NCI-H2196 (cell line): ENCODE measurements around the gene PLRG1.

Source experiments
- DNase-seq: peaks from one replicate; lab custom pipeline; 2025; ENCODE audit not compliant: unreplicated experiment; lab: John Stamatoyannopoulos, UW

Gene PLRG1

DNA sequence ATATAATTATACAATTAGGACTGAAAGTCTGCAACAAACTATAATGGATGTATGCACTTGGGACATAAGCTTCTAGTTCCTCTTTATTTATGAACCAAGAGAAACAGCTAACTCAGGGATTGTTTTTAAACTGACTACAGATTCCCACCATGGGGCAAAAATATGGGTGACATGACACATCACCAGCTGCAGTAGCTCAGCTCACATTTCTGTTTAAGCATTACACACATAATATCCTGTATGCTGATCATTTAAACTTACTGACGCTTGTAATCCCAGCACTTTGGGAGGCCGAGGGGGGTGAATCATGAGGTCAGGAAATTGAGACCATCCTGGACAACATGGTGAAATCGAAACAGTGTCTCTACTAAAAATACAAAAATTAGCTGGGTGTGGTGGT is 24.1 kb upstream of the PLRG1 start:
- no peak for DNase-seq

DNA sequence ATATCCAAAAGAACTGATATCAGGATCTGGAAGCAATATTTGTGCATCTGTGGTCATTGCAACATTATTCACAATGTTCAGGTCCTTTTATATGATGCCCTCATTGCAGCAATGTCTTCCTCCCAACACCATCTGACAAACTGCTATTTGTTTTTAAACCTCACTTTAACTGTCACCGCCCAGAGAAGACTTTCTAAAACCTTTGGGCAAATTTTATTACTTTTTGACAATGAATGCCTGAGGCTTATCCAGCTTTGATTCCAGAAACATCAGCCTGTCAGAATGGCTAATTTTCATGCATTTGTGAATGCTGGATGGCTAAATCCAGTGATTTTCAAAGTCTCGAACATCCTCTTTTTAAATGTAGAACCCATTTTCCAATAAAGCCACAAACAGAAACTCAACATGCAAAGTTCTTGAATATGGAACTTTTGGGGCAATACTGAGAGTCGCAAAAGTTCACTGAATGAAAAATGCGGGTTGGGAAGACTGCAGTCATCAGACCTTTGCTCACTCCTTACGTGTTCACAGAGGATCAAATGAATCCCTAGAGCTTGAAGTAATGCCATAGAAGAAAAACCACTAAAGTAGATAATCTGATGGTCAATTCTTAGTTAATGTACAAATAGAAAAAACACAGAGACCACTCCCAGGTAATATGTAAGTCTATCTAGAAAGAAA is 23.1 kb upstream of the PLRG1 start:
- no peak for DNase-seq

DNA sequence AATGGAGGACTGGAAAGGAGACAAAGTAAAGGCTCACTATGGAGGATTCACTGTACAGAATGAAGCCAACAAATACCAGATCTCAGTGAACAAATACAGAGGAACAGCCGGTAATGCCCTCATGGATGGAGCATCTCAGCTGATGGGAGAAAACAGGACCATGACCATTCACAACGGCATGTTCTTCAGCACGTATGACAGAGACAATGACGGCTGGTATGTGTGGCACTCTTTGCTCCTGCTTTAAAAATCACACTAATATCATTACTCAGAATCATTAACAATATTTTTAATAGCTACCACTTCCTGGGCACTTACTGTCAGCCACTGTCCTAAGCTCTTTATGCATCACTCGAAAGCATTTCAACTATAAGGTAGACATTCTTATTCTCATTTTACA is 19.4 kb upstream of the PLRG1 start:
- no peak for DNase-seq

DNA sequence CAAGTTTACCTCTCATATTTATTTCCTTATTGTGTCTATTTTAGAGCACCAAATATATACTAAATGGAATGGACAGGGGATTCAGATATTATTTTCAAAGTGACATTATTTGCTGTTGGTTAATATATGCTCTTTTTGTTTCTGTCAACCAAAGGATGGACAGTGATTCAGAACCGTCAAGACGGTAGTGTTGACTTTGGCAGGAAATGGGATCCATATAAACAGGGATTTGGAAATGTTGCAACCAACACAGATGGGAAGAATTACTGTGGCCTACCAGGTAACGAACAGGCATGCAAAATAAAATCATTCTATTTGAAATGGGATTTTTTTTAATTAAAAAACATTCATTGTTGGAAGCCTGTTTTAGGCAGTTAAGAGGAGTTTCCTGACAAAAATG is 18.8 kb upstream of the PLRG1 start:
- no peak for DNase-seq

DNA sequence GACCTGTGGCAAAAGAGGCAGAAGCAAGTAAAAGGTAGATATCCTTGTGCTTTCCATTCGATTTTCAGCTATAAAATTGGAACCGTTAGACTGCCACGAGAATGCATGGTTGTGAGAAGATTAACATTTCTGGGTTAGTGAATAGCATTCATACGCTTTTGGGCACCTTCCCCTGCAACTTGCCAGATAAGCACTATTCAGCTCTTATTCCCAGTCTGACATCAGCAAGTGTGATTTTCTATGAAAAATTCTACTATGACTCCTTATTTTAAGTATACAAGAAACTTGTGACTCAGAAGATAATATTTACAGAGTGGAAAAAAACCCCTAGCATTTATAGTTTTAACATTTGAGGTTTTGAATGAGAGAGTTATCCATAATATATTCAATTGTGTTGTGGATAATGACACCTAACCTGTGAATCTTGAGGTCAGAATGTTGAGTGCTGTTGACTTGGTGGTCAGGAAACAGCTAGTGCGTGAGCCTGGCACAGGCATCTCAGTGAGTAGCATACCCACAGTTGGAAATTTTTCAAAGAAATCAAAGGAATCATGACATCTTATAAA is 16.5 kb upstream of the PLRG1 start:
- no peak for DNase-seq

DNA sequence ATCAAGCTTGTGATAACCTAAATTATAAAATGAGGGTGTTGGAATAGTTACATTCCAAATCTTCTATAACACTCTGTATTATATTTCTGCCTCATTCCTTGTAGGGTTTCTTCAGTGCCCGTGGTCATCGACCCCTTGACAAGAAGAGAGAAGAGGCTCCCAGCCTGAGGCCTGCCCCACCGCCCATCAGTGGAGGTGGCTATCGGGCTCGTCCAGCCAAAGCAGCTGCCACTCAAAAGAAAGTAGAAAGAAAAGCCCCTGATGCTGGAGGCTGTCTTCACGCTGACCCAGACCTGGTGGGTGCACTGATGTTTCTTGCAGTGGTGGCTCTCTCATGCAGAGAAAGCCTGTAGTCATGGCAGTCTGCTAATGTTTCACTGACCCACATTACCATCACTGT is 15.5 kb upstream of the PLRG1 start:
- no peak for DNase-seq

DNA sequence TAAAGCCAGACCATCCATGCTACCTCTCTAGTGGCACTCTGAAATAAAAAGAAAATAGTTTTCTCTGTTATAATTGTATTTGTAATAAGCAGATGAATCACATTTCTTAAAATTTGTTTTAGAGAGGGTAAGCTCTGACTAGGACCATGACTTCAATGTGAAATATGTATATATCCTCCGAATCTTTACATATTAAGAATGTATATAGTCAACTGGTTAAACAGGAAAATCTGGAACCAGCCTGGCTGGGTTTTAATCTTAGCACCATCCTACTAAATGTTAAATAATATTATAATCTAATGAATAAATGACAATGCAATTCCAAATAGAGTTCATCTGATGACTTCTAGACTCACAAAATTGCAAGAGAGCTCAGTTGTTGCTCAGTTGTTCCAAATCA is 14.1 kb upstream of the PLRG1 start:
- DNase-seq, result no peak

DNA sequence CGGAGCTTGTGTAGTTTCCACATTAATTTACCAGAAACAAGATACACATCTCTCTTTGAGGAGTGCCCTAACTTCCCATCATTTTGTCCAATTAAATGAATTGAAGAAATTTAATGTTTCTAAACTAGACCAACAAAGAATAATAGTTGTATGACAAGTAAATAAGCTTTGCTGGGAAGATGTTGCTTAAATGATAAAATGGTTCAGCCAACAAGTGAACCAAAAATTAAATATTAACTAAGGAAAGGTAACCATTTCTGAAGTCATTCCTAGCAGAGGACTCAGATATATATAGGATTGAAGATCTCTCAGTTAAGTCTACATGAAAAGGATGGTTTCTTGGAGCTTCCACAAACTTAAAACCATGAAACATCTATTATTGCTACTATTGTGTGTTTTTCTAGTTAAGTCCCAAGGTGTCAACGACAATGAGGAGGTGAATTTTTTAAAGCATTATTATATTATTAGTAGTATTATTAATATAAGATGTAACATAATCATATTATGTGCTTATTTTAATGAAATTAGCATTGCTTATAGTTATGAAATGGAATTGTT is 12.6 kb upstream of the PLRG1 start, which contains the start of gene FGB:
TSS of gene FGB (plus strand) at position 315 of the 558 bp plus-strand sequence. CDS start at position 323, 8 bp downstream.
- DNase-seq, result no peak

DNA sequence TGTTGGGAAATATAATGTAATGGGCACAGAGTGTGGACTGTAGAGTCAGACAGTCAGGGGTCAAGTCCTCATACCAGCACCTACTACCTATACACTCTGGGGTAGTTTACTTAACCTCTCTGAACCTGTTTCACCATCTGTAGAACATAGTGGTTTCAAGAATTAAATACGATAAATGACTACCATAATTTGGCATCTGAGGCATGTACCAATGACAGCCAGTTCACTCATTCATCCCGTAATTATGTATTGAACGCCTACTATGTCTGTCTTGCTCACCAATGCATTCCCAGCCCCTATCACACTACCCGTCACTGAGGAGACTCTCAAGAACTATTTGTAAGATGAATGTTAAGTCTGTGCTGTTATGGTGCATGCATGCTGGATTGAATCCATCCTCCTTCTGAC is 10.6 kb upstream of the PLRG1 start:
- no peak for DNase-seq

DNA sequence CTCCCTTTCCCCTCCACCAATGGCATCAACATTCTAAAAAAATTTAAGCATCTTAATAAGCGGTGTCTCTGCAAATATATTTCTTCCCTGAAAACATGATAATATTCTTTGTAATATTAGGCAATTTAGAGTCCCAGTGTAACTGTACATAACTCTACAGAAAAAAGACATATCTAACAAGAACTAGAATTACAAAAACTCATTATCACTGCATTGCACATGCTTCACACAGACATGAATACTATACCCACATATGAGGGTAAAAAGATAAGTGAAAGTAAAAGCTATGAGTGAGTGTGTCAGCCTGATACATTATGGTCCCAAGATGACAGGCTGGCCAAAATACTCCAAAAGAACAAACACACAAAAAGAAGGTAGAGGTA is 10.2 kb upstream of the PLRG1 start:
- no peak for DNase-seq

DNA sequence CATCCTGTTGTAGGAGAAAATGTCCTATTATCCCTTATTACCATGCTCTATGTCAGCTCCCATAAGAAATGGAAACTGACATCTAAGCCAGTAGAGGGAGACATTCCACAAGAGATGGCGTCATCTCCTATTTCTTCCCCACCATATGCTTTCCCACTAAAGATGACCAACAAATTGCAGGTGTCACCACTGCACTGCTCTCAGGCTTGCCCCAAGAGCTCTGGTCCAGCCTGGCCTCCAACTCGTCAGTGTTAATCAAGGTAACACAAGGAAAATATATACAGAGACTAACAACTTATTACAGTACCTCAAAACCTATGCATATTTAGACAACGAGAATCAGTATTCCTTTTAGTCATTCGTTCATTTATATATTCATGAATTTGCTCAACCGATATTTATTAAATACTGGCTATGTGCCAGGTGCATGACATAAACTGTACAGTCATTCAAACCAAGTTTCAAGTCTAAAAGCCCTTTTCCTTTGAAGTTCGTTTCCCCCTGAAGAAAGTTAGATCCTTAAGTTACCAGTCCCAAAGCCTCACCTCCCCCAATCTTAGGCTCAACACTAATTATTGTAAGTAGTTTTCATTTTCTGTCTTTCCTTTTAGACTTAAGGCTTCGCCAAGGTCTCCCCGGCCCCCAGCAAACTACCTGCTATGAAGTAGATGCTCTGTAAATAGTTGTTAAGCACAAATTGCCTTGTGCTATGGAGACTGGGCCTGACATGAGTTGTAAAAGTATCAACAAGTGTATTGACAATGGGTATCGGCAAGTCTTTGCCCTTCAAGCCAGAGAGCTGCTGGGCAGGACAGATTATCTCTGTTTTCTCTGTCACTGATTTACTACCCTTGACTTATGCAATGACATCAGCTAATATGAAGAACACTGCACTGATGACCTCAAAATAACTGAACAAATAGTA is 9.6 kb upstream of the PLRG1 start:
- no peak for DNase-seq

DNA sequence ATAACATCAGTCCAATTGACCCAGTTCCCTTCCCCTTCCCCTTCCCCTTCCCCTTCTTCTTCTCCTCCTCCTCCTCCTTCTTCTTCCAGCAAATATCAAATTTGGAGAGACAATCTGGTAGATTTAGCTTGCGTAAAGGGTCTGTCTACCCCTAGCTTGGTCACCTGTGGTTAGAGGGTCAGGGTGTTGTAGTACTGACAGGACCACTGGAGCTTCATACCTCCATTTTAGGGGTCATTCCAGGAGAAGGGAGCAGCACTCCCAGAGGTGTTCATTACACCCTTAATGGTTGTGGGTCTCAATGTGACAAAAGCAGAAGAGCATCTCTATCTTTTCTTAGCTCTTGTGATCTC is 8.9 kb upstream of the PLRG1 start:
- no peak for DNase-seq

DNA sequence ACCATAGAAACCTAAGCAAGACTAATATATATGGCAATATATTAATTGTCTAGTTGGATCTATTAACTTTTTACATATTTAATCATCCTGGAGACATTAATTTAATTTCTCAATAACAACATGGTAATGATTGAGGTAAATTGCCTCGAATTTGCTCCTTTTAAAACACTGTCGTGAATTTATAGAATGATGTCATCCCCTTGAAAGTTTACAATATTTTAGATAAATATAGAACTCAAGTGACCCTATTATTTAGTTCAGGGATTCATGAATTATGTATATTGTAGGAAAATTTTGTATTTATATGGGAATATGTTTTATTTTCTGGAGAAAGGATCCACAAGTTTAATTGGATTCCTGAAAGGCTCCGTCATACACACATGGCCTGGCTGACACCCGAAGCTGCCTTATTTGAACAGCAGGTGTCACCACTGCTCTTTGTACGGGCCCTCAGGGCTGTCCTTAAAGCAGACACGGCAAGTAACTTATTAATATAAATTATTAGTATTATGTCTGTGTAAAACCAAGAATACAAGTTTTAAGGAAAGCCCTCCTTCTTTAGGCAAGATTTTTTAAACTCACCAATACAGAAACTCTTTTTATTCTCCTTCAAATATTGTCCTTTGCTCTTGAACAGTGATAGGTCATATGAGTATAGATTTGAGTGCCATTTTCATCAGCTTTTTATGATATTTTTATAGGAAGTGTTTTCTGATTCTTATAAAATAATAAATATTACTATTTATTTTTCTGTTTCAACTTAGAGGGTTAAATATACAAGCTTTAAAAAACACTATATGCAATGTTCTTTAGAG is 1.9 kb upstream of the PLRG1 start:
- DNase-seq, result peak; percentile 27

DNA sequence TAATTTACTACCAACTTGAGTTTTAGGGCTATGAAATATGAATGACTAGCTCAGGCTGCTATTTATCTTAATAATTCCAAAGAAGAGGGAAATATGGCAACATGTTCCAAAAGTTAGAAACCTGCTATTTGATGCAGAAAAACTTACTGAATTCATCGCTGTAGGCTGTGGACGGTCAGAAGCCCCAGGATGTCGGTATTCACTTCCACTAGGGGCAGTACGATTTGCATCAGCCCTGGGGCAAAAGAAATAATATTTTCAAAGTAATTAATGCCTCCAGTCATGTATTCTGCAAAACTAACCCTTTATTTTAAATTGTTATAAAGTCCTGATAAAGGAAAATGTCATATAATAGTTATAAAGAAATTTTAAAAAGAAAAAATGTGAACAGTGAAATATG is 4.5 kb downstream of the PLRG1 start:
- no peak for DNase-seq

DNA sequence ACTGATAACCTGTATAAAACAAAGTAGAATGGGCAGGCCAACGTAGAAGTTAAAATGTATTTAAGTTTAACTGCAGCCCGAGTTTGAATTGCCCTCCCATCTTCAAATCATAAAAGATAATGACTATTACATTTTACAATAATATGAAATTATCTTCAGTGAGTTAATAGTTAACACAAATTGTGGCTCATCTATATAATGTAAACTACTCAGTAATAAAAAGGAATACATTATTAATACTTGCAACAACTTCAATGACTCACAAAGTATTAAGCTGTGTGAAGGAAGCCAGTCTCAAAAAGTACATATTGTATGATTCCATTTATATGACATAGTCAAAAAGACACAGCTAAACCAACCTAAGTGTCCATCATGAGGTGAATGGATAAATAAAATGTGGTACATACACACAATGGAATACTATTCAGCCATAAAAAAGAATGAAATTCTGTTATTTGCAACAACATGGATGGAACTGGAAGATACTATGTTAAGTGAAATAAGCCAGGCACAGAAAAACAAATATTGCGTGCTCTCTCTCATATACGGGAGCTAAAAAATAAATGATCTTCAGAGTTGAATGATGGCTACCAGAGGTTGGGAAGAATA is 7.8 kb downstream of the PLRG1 start:
- DNase-seq, result no peak

DNA sequence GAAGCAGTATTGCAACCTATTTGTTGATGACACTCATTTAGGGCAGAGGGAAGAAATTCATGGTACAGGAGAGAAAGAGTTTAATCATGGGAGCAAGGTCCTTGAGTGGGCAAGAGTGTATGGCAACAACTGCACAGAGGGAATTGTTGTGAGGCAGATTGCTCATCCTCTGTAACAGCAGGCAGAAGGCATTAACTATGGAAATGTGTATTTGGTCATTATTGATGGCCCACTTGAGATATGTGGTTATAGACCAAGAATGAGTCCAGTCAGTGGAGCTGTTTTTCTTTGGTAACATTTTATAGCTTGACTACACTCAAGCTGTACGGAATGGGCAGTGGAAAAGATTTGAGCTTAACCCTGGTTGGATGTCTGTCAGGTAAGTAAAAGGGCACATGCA is 15.9 kb downstream of the PLRG1 start:
- no peak for DNase-seq

DNA sequence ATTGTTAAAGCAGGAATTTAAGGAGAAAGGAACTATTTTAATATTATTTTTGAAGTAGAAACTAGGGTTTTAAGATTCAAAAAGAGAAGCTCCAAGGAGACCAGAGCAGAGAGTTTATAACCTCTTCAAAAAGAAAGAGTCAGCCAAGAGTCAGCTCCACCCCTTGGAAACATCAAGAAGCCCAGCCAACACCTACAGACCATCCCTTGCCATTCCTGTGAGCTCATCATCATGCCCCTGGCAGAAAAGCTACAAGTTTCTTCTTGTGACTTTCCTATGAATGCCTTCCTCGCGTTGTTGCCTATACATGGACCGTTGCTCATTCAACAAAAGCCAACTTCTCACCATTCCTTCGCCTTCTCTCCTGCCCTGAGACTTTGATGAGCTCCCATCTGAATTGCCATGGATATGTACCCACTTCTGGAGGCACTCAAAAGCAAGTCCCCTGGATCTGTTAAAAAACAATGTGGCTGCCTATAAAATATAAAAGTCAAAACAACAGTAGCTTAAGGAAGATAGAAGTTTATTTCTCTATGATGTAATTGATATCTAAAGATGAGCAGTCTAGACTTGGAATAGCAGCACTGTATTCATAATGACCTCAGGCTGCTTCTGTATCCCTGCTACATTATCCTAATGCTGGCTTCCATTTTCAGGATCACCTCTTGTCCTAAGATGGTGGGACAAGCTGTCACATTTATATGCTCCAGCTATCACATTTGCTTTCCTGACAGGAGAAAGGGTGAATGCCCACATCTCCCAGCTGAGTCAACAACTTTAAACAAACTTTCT is 20.3 kb downstream of the PLRG1 start:
- DNase-seq, result no peak

DNA sequence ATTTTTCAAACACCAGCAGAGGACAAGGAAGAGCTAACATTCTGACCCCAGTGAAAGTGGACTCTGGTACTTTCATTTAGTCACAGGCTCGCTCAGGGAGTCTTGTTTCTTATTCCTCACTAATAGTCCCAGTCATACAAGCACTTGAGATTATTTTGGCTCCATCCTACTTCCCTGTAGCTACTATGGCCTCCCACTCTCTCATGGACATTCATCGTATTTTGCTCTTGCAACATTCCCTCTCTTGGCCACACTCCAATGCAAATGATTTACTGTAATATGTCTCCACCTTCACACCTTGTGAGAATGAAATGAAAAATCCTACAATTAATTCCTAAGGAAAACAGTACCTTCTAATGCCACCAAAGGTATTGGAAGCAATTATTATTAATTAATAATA is 21.3 kb downstream of the PLRG1 start:
- no peak for DNase-seq

DNA sequence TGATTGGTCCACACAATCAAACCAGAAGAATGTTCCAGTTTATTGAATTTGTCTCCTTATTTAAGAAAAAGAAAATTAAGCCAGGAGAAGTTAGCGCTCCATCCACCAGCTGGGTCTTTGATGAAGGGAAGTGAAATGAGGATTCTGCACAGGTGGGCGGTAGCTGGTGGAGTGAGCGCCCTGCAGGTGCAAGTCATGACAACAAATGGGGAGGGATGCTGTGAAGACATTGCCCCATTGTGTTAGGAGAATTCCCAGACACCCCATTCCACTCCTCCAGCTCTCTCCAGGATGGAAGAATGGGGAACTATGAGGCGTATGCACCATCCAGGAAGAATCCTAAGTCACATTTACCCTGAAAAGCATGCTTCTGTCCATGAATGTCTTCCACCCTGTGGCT is 22.9 kb downstream of the PLRG1 start:
- DNase-seq, result no peak

DNA sequence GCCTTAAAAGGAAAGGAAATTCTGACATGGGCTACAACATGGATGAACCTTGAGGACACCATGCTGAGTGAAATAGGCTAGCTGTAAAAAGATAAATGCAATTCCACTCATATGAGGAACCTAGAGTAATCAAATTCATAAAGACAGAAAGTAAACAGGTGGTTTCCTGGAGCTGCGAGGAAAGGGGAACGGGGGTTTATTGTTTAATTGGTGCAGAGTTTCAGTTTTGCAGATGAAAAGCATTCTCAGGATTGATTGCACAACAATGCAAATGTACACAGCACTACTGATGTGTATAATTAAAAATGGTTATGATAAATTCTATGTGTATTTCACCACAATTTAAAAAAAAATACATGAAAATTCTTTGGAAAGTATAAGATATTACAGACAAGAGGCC is 24.0 kb downstream of the PLRG1 start:
- DNase-seq, result no peak
